ENCODE data around the gene LAMA2. TPM values are rescaled to one million over a fixed set of nuclear protein-coding genes. Genes with fewer than 3 reads are reported as not detected.

The LAMA2 gene
- polyA plus RNA-seq, 1 donor from 2014 or later = 2.5 TPM

GRCh38 chr6:129534926-129535325 is 652.0 kb downstream of the LAMA2 start:
- Histone ChIP-seq H3K9me3 (ENCODE audit: low read length) (no peaks in the 10 kb centered on the region), H3K27me3 (ENCODE audit: insufficient read depth, low read depth, low read length) (no peaks in the 10 kb centered on the region), H3K4me2 (ENCODE audit: low read length) (no peak overlapping the region), H3K4me3 (ENCODE audit: low read length) (no peak overlapping the region), H2AFZ (ENCODE audit: low read depth, low read length) (no peak overlapping the region), H3K9me2 (ENCODE audit: insufficient read depth, low read length) (no peaks in the 10 kb centered on the region), H3K9ac (ENCODE audit: low read length) (no peak overlapping the region), H3K36me3 (ENCODE audit: insufficient read depth, low read length) (no peaks in the 10 kb centered on the region), H3K79me2 (replicated peaks; ENCODE audit: insufficient read depth, low read length) (no peaks in the 10 kb centered on the region), H4K20me1 (ENCODE audit: insufficient read depth) (no peaks in the 10 kb centered on the region), H3K27ac (ENCODE audit: low read length) (no peak overlapping the region), H3F3A (ENCODE audit: insufficient read depth, low read length, poor library complexity, severe bottlenecking) (no peaks in the 10 kb centered on the region)
- TF ChIP-seq POLR2AphosphoS5 (IDR thresholded peaks at IDR 0.05) (no peak), TAF1 (IDR thresholded peaks at IDR 0.05; ENCODE audit: low read depth) (no peak), SMC3 (conservative IDR thresholded peaks at IDR 0.05; ENCODE audit: poor library complexity) (no peak), EP300 (conservative IDR thresholded peaks at IDR 0.05; ENCODE audit: poor library complexity, severe bottlenecking) (no peak), EZH2 (IDR thresholded peaks at IDR 0.05; ENCODE audit: borderline replicate concordance, insufficient read depth, low read length, poor library complexity, severe bottlenecking) (no peak), REST (IDR thresholded peaks at IDR 0.05; ENCODE audit: borderline replicate concordance) (no peak), CTCF (IDR thresholded peaks at IDR 0.05; ENCODE audit: poor library complexity, severe bottlenecking) (no peak), MXI1 (conservative IDR thresholded peaks at IDR 0.05; ENCODE audit: poor library complexity, severe bottlenecking) (no peak), RAD21 (conservative IDR thresholded peaks at IDR 0.05) (no peak)

- H3K9me2 ChIP-seq (ENCODE audit: insufficient read depth, low read length) = no peaks in the 10 kb centered on the region
- no peaks in the 10 kb centered on the region for H3K36me3 ChIP-seq (ENCODE audit: insufficient read depth, low read length)
- no peaks in the 10 kb centered on the region for H3K79me2 ChIP-seq (replicated peaks; ENCODE audit: insufficient read depth, low read length)
- H2AFZ ChIP-seq (ENCODE audit: low read depth, low read length) = no peak overlapping the region
- TF ChIP-seq RAD21 (conservative IDR thresholded peaks at IDR 0.05) = no peak
- TF ChIP-seq POLR2AphosphoS5 (IDR thresholded peaks at IDR 0.05) = no peak
- no peak for TF ChIP-seq EZH2 (IDR thresholded peaks at IDR 0.05; ENCODE audit: borderline replicate concordance, insufficient read depth, low read length, poor library complexity, severe bottlenecking)
- no peak for TF ChIP-seq SMC3 (conservative IDR thresholded peaks at IDR 0.05; ENCODE audit: poor library complexity)
- no peak for TF ChIP-seq REST (IDR thresholded peaks at IDR 0.05; ENCODE audit: borderline replicate concordance)
- TF ChIP-seq EP300 (conservative IDR thresholded peaks at IDR 0.05; ENCODE audit: poor library complexity, severe bottlenecking) = no peak
- TF ChIP-seq TAF1 (IDR thresholded peaks at IDR 0.05; ENCODE audit: low read depth) = no peak
- TF ChIP-seq MXI1 (conservative IDR thresholded peaks at IDR 0.05; ENCODE audit: poor library complexity, severe bottlenecking) = no peak
- TF ChIP-seq CTCF (IDR thresholded peaks at IDR 0.05; ENCODE audit: poor library complexity, severe bottlenecking) = no peak
- no peak overlapping the region for H3K27ac ChIP-seq (ENCODE audit: low read length)
- no peaks in the 10 kb centered on the region for H3F3A ChIP-seq (ENCODE audit: insufficient read depth, low read length, poor library complexity, severe bottlenecking)
- H4K20me1 ChIP-seq (ENCODE audit: insufficient read depth) = no peaks in the 10 kb centered on the region
- no peaks in the 10 kb centered on the region for H3K9me3 ChIP-seq (ENCODE audit: low read length)
- H3K9ac ChIP-seq (ENCODE audit: low read length) = no peak overlapping the region
- H3K4me2 ChIP-seq (ENCODE audit: low read length) = no peak overlapping the region
- no peak overlapping the region for H3K4me3 ChIP-seq (ENCODE audit: low read length)
- no peaks in the 10 kb centered on the region for H3K27me3 ChIP-seq (ENCODE audit: insufficient read depth, low read depth, low read length)
Observed at GRCh38 chr6:129536271-129536670, 653.3 kb downstream of the LAMA2 start.
